CD14-positive monocyte (primary cell): ENCODE measurements around the gene EYS. TPM values are rescaled to one million over a fixed set of nuclear protein-coding genes. Genes with fewer than 3 reads are reported as not detected.
"Not testable (repeated sequence)": the region's sequence is repeated elsewhere in the genome, so short reads cannot be mapped to it uniquely, and the experiment has no call there.

Experiments
- DNase-seq, 3 donors: peaks; one replicate each; pipeline ENCODE4 v3.0.0-alpha.2; 2011 to 2022
- H2AFZ ChIP-seq: 2 replicates; pipeline ENCODE4 v1.6.0; 2012; ENCODE audit warnings: mild to moderate bottlenecking, low read depth, low read length, inconsistent platforms; ENCODE audit not compliant: insufficient read depth, poor library complexity, severe bottlenecking
- H3K27ac ChIP-seq, 2 donors: 1 replicate in 1 of 2; 2 replicates in 1 of 2; pipeline ENCODE4 v1.5.1; 2012 to 2013; ENCODE audit warnings: low read length in 2 of 2, control low read depth in 1 of 2, inconsistent platforms in 1 of 2, low read depth in 1 of 2, mild to moderate bottlenecking in 1 of 2
- H3K27me3 ChIP-seq, 2 donors: one replicate each; pipeline versions ENCODE4 v1.6.0 to v1.6.1; 2011 to 2013; ENCODE audit warnings: low read length in 2 of 2; ENCODE audit not compliant: control insufficient read depth in 2 of 2, insufficient read depth in 2 of 2
- H3K36me3 ChIP-seq, 2 donors: replicated peaks in 1 of 2; 1 replicate in 1 of 2; 2 replicates in 1 of 2; pipeline versions ENCODE4 v1.5.1 to v1.6.1; 2012 to 2013; ENCODE audit warnings: low read length in 2 of 2, control low read depth in 1 of 2, inconsistent platforms in 1 of 2, mild to moderate bottlenecking in 1 of 2; ENCODE audit not compliant: insufficient read depth in 2 of 2, control insufficient read depth in 1 of 2
- H3K4me1 ChIP-seq, 2 donors: 1 replicate in 1 of 2; 2 replicates in 1 of 2; pipeline versions ENCODE4 v1.5.1 to v1.6.1; 2012 to 2013; ENCODE audit warnings: low read length in 2 of 2, control low read depth in 1 of 2, inconsistent platforms in 1 of 2, mild to moderate bottlenecking in 1 of 2, moderate library complexity in 1 of 2; ENCODE audit not compliant: insufficient read depth in 2 of 2, control insufficient read depth in 1 of 2
- H3K4me2 ChIP-seq: replicated peaks from 2 replicates; pipeline ENCODE3; 2012; ENCODE audit warnings: low read length, moderate library complexity, mild to moderate bottlenecking; ENCODE audit not compliant: poor library complexity, severe bottlenecking; ENCODE audit errors: extremely low read depth
- H3K4me3 ChIP-seq, 3 experiments: fragments of 200-600 bp in 1 of 3; sonication (generic) in 1 of 3; replicated peaks in 1 of 3; 1 replicate in 2 of 3; 2 replicates in 1 of 3; pipeline ENCODE4 v1.5.1; 2011 to 2013; ENCODE audit warnings: low read length in 3 of 3, mild to moderate bottlenecking in 3 of 3, control low read depth in 2 of 3, low read depth in 2 of 3, inconsistent platforms in 1 of 3, moderate library complexity in 1 of 3
- H3K79me2 ChIP-seq: 2 replicates; pipeline ENCODE4 v1.6.0; 2012; ENCODE audit warnings: mild to moderate bottlenecking, control low read depth, inconsistent platforms, low read length, moderate library complexity; ENCODE audit not compliant: insufficient read depth
- H3K9ac ChIP-seq: 2 replicates; pipeline ENCODE4 v1.6.0; 2017; ENCODE audit warnings: low read length, mild to moderate bottlenecking; ENCODE audit not compliant: insufficient read depth, poor library complexity, severe bottlenecking
- H3K9me3 ChIP-seq, 2 donors: replicated peaks in 1 of 2; 1 replicate in 1 of 2; 2 replicates in 1 of 2; pipeline versions ENCODE4 v1.5.1 to v1.6.1; 2012 to 2013; ENCODE audit warnings: low read length in 2 of 2, control low read depth in 1 of 2; ENCODE audit not compliant: control insufficient read depth in 1 of 2, insufficient read depth in 1 of 2
- H4K20me1 ChIP-seq: 2 replicates; pipeline ENCODE4 v1.6.0; 2012; ENCODE audit warnings: mild to moderate bottlenecking, low read length, control low read depth, moderate library complexity; ENCODE audit not compliant: insufficient read depth
- H3K27ac Mint-ChIP-seq, 7 donors: one replicate each; pipeline ENCODE4 v1.8.0; 2020; ENCODE audit warnings: mild to moderate bottlenecking in 7 of 7, mixed read lengths in 7 of 7, moderate library complexity in 6 of 7, inconsistent platforms in 2 of 7
- H3K27me3 Mint-ChIP-seq, 3 donors: one replicate each; pipeline ENCODE4 v1.8.0; 2021 to 2022; ENCODE audit warnings: low read depth in 3 of 3, mild to moderate bottlenecking in 3 of 3, mixed read lengths in 3 of 3, moderate library complexity in 3 of 3, inconsistent platforms in 1 of 3
- H3K36me3 Mint-ChIP-seq, 2 donors: one replicate each; pipeline ENCODE4 v1.8.0; 2020; ENCODE audit warnings: mixed read lengths in 2 of 2, inconsistent platforms in 1 of 2, mild to moderate bottlenecking in 1 of 2
- H3K4me1 Mint-ChIP-seq: one replicate; pipeline ENCODE4 v1.8.0; 2020; ENCODE audit warnings: mild to moderate bottlenecking, mixed read lengths
- H3K4me3 Mint-ChIP-seq, 2 donors: one replicate each; pipeline ENCODE4 v1.8.0; 2020; ENCODE audit warnings: mild to moderate bottlenecking in 2 of 2, mixed read lengths in 2 of 2, moderate library complexity in 1 of 2
- H3K9me3 Mint-ChIP-seq, 7 donors: one replicate each; pipeline ENCODE4 v1.8.0; 2020 to 2022; ENCODE audit warnings: mixed read lengths in 7 of 7, mild to moderate bottlenecking in 6 of 7, moderate library complexity in 6 of 7, inconsistent platforms in 2 of 7
- CTCF ChIP-seq: fragments of 200-600 bp; IDR thresholded peaks from one replicate; pipeline ENCODE4 v1.8.0; 2022; ENCODE audit warnings: antibody characterized with exemption, mild to moderate bottlenecking
- WGBS: methylation state at CpG from one replicate; pipeline ENCODE4 v1.1.5; 2013; ENCODE audit warnings: missing lambda C conversion rate; ENCODE audit not compliant: insufficient coverage; 5-methylcytosine and 5-hydroxymethylcytosine counted together
- intact Hi-C, 2 donors: fragments of 100-400 bp; cut with micrococcal nuclease; formaldehyde crosslinking; loops; one replicate each; pipeline versions ENCODE4 v1.15.0 to v1.15.1; 2023
- polyA plus RNA-seq, 3 donors: library from polyadenylated mRNA; depleted of rRNA in 1 of 3; unstranded in 2 of 3; stranded (reverse) in 1 of 3; fragments of 300-500 nt in 2 of 3; fragments of >200 nt in 1 of 3; fragmentation: Illumina TruSeq in 2 of 3; gene quantifications; 1 replicate in 2 of 3; 2 replicates in 1 of 3; pipeline ENCODE4 v1.2.3, GENCODE V29; 2012 to 2021

EYS gene
- polyA plus RNA-seq, 3 donors, result 0.01 to 0.03 TPM; not detected in 1

- Mint-ChIP-seq H3K36me3 (no peaks in the 10 kb centered on the region), H3K4me1 (no peaks in the 10 kb centered on the region), H3K9me3 (peaks cover 7 to 13% (median 7%) of the 10 kb centered on the region in 7 donors), H3K27ac (no peak overlapping the region), H3K4me3 (no peak overlapping the region), H3K27me3 (no peaks in the 10 kb centered on the region)
- no peaks in the 10 kb centered on the region for H4K20me1 ChIP-seq
- no peak overlapping the region for H3K9ac ChIP-seq
- intact Hi-C loops, result no loop called here
- peaks cover 0 to 16% of the 10 kb centered on the region in 2 donors for H3K9me3 ChIP-seq
- no peaks in the 10 kb centered on the region for H3K79me2 ChIP-seq
- H3K4me2 ChIP-seq, result no peak overlapping the region
- no peak overlapping the region for H3K27ac ChIP-seq
- no peak overlapping the region for H2AFZ ChIP-seq
- 92% methylated on average over 1 of the region's 1 CpG for WGBS
- no peak for TF ChIP-seq CTCF
- DNase-seq, result no peak
- no peak overlapping the region for H3K4me3 ChIP-seq
- H3K4me1 ChIP-seq, result no peaks in the 10 kb centered on the region
- no peaks in the 10 kb centered on the region for H3K27me3 ChIP-seq
- no peaks in the 10 kb centered on the region for H3K36me3 ChIP-seq
Observed at GRCh38 chr6:64467656-64468055, 1239.4 kb downstream of the EYS start.

GRCh38 chr6:64459411-64459944, 1247.5 kb downstream of the EYS start:
- no peak overlapping the region for H2AFZ ChIP-seq
- no peaks in the 10 kb centered on the region for H3K36me3 ChIP-seq
- Mint-ChIP-seq H3K36me3 (no peaks in the 10 kb centered on the region), H3K4me3 (no peak overlapping the region), H3K4me1 (no peaks in the 10 kb centered on the region), H3K9me3 (peaks cover 0 to 1% (median 0%) of the 10 kb centered on the region in 7 donors), H3K27me3 (peaks cover 0 to 1% (median 0%) of the 10 kb centered on the region in 3 donors), H3K27ac (no peak overlapping the region)
- H3K27me3 ChIP-seq, result no peaks in the 10 kb centered on the region
- no peak overlapping the region for H3K9ac ChIP-seq
- H3K27ac ChIP-seq, result no peak overlapping the region
- intact Hi-C loops, result no loop called here
- H3K4me2 ChIP-seq, result no peak overlapping the region
- TF ChIP-seq CTCF, result no peak
- no peak for DNase-seq
- H3K9me3 ChIP-seq, result no peaks in the 10 kb centered on the region
- H4K20me1 ChIP-seq, result no peaks in the 10 kb centered on the region
- H3K4me3 ChIP-seq, result no peak overlapping the region
- WGBS, result 0% methylated on average over 1 of the region's 1 CpG
- H3K4me1 ChIP-seq, result no peaks in the 10 kb centered on the region
- H3K79me2 ChIP-seq, result no peaks in the 10 kb centered on the region

GRCh38 chr6:64448101-64448500, 1258.9 kb downstream of the EYS start:
- H2AFZ ChIP-seq, H3K4me3 ChIP-seq, H3K36me3 ChIP-seq, H3K27ac ChIP-seq, H4K20me1 ChIP-seq, DNase-seq, H3K4me1 Mint-ChIP-seq, H3K27me3 ChIP-seq, H3K27me3 Mint-ChIP-seq, H3K4me3 Mint-ChIP-seq, H3K36me3 Mint-ChIP-seq, H3K4me1 ChIP-seq, intact Hi-C loops, H3K4me2 ChIP-seq, H3K27ac Mint-ChIP-seq, H3K79me2 ChIP-seq, H3K9ac ChIP-seq, H3K9me3 ChIP-seq: not testable (repeated sequence)
- WGBS, result 97% methylated on average over 6 of the region's 6 CpGs
- peaks cover 6 to 21% (median 16%) of the 10 kb centered on the region in 7 donors for H3K9me3 Mint-ChIP-seq
